ACC112 (cell line): Measurements from ENCODE around the gene CHST8.

ENCODE experiments used
- H2AFZ ChIP-seq: fragments of 200-600 bp; sonication (generic); one replicate; pipeline ENCODE4 v1.6.0; 2017; ENCODE audit warnings: antibody characterized with exemption, low read length; ENCODE audit not compliant: unreplicated experiment
- H3K27ac ChIP-seq: fragments of 200-600 bp; sonication (generic); 2 replicates; pipeline ENCODE4 v1.5.1; 2014; ENCODE audit warnings: low read depth, mild to moderate bottlenecking, antibody characterized with exemption, low read length, moderate library complexity
- H3K27me3 ChIP-seq: fragments of 200-600 bp; sonication (generic); 2 replicates; pipeline ENCODE4 v1.6.1; 2014; ENCODE audit warnings: mild to moderate bottlenecking, antibody characterized with exemption, low read length, moderate library complexity, mixed read lengths; ENCODE audit not compliant: insufficient read depth
- H3K36me3 ChIP-seq: fragments of 200-600 bp; sonication (generic); 2 replicates; pipeline ENCODE4 v1.6.1; 2016; ENCODE audit warnings: mild to moderate bottlenecking, antibody characterized with exemption, low read length, moderate library complexity, mixed read lengths; ENCODE audit not compliant: insufficient read depth
- H3K4me1 ChIP-seq: fragments of 200-600 bp; sonication (generic); one replicate; pipeline ENCODE4 v1.6.1; 2016; ENCODE audit warnings: low read length, mixed read lengths; ENCODE audit not compliant: insufficient read depth, unreplicated experiment, control insufficient read depth
- H3K4me3 ChIP-seq: fragments of 200-600 bp; sonication (generic); 2 replicates; pipeline ENCODE4 v1.5.1; 2014; ENCODE audit warnings: mild to moderate bottlenecking, low read depth, low read length
- H3K79me2 ChIP-seq: fragments of 200-600 bp; sonication (generic); one replicate; pipeline ENCODE4 v1.6.0; 2016; ENCODE audit warnings: low read length; ENCODE audit not compliant: control insufficient read depth, unreplicated experiment, insufficient read depth

The CHST8 gene

DNA sequence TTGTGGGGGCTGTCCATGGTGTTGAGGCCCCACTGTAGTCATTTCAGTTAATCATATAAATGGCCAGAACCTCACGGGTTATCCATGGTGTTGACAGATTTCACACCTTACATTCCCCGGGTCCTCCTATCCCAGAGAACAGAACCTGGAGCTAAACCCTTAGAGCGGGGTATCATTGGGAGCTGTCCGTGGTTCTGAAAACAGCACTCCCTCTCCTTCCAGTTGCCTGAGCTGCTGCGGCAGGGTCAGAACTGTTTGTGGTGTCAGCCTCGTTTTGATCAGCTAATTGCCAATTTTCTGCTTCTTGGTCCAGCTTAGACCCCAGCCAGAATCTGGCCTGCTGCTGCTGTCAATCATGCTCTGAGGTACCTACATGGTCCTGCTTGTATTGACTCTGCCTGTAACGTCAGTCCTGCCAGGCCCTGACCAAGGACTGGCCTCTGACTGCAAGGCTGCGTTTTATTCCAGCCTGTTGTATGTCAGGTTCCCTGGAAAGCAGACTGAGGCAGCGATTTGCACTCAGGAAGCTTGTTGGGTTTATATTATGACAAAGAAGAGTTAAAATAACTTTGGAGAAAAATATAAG, 119.2 kb downstream of the CHST8 start:
- H3K4me1 ChIP-seq = no peaks in the 10 kb centered on the region
- no peaks in the 10 kb centered on the region for H3K36me3 ChIP-seq
- H3K27ac ChIP-seq = no peak overlapping the region
- no peaks in the 10 kb centered on the region for H3K79me2 ChIP-seq
- H2AFZ ChIP-seq = no peak overlapping the region
- no peak overlapping the region for H3K4me3 ChIP-seq
- peaks cover 41% of the 10 kb centered on the region for H3K27me3 ChIP-seq

DNA sequence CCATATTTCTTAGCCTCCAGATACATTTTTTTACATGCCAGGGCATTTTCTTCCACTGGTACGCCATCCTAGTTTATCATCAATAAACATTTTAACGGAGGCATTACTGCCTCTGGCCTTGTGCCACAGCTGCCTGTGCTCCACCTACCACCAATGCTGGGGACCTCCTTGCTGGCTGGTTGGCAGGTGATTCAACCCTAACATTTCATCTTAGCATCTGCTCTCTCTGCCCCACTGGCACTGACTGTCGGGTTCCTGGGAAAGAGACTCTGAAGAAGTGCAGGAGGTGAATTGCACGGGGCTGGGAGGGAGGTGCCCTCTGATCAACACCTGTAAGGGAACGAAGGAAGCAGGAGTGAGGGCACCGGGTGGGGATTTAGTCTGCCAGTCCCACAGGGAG, 123.5 kb downstream of the CHST8 start:
- H3K4me3 ChIP-seq = no peak overlapping the region
- H3K36me3 ChIP-seq = no peaks in the 10 kb centered on the region
- no peaks in the 10 kb centered on the region for H3K4me1 ChIP-seq
- H3K27me3 ChIP-seq = peaks cover 23% of the 10 kb centered on the region; the same call in 1 of the 2 replicates
- H3K79me2 ChIP-seq = no peaks in the 10 kb centered on the region
- H2AFZ ChIP-seq = no peak overlapping the region
- H3K27ac ChIP-seq = no peak overlapping the region

DNA sequence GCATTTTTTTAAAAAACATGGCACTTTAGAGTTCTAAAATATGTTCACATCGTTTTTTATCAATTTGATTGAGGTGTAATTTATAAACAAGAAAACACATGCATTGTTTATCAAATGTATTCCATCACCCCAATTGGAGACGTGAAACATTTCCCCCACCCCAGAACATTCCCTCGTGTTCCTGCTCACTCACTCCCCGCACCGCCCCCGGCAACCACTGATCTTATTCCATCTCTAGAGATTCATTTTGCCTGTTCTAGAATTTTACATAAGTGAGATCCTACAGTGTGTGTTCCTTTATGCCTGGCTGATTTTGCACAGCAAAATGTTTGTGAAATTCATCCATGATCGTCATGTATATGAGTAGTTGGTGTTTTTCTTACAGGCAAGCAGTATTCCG, 124.4 kb downstream of the CHST8 start:
- Histone ChIP-seq H2AFZ (no peak overlapping the region), H3K27ac (no peak overlapping the region), H3K36me3 (no peaks in the 10 kb centered on the region), H3K4me1 (no peaks in the 10 kb centered on the region), H3K79me2 (no peaks in the 10 kb centered on the region), H3K4me3 (no peak overlapping the region), H3K27me3 (peaks cover 20% of the 10 kb centered on the region; the same call in 1 of the 2 replicates)

DNA sequence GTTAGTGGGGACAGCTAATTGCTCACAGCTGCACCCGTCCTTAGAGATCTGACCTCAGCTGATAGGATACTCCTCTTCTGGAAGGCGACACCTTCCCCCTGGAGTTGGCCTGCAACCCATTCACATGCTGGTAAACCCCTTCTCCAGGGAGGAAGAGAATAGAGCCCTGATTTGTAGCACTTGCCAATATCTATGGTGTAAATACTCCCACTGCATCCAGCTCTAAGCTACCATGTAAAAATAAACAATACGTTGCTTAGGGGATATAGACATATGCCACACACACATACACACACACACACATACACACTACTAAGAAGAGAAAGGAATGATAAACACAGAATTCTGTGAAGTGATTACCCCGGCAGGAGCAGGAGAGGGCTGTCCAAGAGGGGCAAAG, 125.5 kb downstream of the CHST8 start:
- Histone ChIP-seq H3K4me3 (no peak overlapping the region), H3K27ac (no peak overlapping the region), H2AFZ (no peak overlapping the region), H3K4me1 (no peaks in the 10 kb centered on the region), H3K36me3 (no peaks in the 10 kb centered on the region), H3K27me3 (peaks cover 20% of the 10 kb centered on the region; the same call in 1 of the 2 replicates), H3K79me2 (no peaks in the 10 kb centered on the region)

DNA sequence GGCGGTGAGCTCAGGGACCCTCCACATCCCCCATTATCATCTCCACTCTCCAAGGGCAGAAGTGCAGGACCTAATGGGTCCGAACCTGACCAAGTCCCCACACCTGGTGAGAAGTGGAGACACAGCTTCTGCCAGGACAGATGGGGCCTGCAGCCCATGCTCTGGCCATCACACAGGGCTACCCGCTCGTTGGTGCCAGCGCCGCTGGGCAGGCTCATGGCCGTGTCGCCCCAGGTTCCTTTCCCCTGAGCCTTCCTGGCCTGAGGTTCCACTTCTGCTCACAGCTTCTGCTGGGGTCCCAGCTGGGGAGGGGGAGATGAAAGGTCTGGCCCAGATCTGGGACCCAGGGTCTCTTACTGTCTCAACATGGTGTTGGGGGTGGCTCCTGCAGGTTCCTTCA, 126.5 kb downstream of the CHST8 start:
- H3K27me3 ChIP-seq = peaks cover 20% of the 10 kb centered on the region; the same call in 1 of the 2 replicates
- H3K36me3 ChIP-seq = no peaks in the 10 kb centered on the region
- no peak overlapping the region for H3K4me3 ChIP-seq
- no peak overlapping the region for H3K27ac ChIP-seq
- H2AFZ ChIP-seq = no peak overlapping the region
- H3K4me1 ChIP-seq = no peaks in the 10 kb centered on the region
- H3K79me2 ChIP-seq = no peaks in the 10 kb centered on the region

DNA sequence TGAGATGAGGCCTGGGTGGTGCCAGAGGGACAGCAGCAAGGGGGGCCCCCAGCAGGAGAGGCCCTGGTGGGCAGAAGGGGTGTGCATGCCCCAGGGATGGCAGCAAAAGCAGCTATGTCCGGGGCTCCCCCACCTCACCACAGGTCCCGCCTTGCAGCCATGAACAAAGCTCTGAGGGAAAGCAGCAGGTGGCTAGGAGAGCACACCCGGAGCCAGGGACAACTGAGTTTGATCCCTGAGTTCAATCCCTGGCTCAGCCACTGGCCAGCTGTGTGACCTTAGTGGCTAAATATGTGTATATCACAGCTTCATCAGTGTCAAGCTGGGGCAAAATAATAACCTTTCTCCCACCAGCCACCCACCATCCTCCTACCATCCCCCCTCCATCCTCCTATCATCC, 127.3 kb downstream of the CHST8 start:
- Histone ChIP-seq H3K27me3 (peaks cover 20% of the 10 kb centered on the region; the same call in 1 of the 2 replicates), H3K36me3 (no peaks in the 10 kb centered on the region), H3K4me3 (no peak overlapping the region), H3K4me1 (no peaks in the 10 kb centered on the region), H3K79me2 (no peaks in the 10 kb centered on the region), H3K27ac (no peak overlapping the region), H2AFZ (no peak overlapping the region)

DNA sequence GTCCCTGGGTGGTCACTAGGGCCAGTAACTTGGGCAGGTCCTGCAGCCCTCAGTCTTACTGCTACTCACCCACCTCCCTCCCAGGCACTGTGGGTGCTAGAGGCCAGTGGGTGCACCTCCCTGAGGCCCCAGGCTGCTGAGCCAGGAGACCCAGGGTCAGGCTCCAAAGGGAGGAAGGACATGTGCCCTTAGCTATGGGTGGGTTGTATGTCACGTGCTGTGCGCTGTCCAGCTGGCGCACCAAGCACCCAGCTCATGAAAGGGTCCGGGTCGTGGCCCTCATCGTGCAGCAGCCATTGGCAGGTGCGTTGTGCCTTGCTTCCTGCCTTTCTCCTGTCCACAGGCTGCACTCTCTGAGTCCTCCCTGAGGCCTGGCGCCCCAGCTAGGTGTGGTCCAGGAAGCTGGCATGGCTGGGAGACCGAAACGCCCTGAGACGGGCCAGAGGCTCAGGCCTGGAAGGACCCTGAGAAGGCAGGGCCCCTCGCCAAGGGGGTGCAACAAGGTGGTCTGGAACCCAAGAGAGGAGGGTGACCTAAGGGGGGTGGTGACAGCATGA, 127.9 kb downstream of the CHST8 start:
- H3K4me3 ChIP-seq = no peak overlapping the region
- H3K27ac ChIP-seq = no peak overlapping the region
- no peaks in the 10 kb centered on the region for H3K79me2 ChIP-seq
- no peak overlapping the region for H2AFZ ChIP-seq
- no peaks in the 10 kb centered on the region for H3K36me3 ChIP-seq
- no peaks in the 10 kb centered on the region for H3K4me1 ChIP-seq
- peaks cover 20% of the 10 kb centered on the region; the same call in 1 of the 2 replicates for H3K27me3 ChIP-seq

DNA sequence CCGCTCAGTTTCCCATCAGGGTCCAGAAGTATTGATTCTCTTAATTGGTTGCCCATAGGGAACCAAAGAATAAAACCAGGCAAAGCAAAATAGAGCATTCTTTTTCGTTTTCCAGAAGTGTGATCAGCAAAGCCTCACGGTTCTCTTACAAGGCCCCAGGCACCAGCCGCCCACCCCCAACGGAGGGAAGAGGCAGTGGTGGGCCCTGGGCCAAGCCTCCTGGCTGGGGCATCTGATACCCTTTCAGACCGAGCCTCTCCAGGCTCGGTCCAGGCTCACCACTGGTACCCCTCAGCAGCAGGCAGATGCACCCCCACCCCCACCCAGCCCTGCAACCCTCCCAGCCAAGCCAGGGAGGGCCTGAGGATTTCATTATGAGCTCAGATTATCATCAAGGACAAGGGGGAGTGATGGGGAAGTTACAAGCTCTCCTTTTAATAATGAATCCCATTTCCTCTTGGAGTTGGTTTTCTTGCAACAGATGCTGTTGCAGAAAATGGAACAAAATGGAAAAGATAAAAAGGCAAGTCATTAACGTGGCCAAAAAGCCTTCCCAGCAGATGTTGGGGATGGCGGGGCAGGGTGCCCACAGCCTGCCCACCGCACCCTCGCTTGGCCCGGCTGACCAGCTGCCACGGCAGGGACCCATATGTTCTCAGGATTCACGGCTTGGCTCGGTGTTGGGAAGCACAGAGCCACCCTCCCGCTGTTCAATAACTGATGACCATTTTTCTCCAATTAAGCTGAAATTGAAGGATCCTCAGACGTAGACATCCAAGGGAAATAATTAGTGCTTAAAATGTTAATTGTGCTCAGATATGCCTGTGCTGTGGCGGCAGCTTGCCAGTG, 129.1 kb downstream of the CHST8 start:
- H3K4me1 ChIP-seq = no peaks in the 10 kb centered on the region
- peaks cover 27% of the 10 kb centered on the region for H3K27me3 ChIP-seq

DNA sequence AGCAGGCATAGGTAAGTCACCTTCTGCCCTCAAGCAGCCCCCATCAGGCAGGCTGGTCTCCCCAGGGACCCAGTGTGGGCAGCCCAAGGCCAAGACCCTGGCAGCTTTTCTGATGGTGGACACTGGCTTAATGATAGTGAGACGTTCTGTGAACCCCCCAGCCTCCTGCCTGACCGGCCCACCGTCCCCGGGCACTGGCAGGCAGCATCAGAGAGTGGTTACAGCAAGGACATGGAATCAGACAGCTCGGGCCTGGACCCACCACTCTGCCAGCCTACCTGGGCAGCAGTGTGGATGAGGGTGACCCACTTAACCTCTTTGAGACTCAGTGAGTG, 129.7 kb downstream of the CHST8 start:
- Histone ChIP-seq H3K79me2 (no peaks in the 10 kb centered on the region), H3K4me3 (no peak overlapping the region), H3K27ac (no peak overlapping the region), H3K36me3 (no peaks in the 10 kb centered on the region), H2AFZ (no peak overlapping the region), H3K27me3 (peaks cover 27% of the 10 kb centered on the region), H3K4me1 (no peaks in the 10 kb centered on the region)

More for the DNA sequence above, 129.1 kb downstream of the CHST8 start:
- Histone ChIP-seq H3K79me2 (no peaks in the 10 kb centered on the region), H2AFZ (no peak overlapping the region), H3K27ac (no peak overlapping the region), H3K4me3 (no peak overlapping the region), H3K36me3 (no peaks in the 10 kb centered on the region)

DNA sequence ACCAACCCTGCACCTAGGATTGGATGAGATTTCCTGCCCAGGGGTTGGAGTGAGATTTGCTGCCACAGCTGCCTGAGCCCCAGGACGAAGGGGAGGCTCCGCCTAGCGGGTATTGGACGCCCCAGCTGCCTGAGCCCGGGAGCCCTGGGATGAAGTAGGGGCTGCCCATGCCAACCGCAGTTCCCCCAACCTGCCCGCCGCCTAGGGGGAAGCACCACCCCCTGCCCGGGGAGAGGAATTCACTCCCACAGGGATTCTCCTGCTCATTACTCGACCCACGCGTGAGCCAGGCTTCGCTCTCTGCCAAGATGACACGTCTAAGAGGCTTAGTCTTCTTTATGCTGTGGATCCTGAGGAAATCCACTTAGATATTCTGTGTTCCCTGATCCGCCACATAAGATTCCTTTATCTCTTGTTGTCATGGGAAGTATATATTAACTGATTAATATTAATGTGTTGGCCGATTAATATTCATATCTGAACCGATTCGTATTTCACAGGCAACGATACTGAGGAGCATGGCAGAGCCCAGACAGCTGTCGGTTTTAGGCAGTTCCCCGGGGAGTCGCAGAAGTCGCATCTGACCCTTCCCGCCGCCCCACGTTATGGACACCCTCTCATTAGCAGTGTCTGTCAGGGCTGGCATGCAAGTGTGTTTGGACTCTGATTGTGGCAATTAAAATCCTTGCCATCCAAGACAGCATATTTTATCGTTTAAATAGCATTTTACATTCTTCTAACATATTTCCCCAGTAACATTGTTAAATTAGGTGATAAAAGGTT, 130.5 kb downstream of the CHST8 start:
- Histone ChIP-seq H3K27ac (no peak overlapping the region), H3K4me1 (no peaks in the 10 kb centered on the region), H3K27me3 (peaks cover 24% of the 10 kb centered on the region), H3K36me3 (no peaks in the 10 kb centered on the region), H3K79me2 (no peaks in the 10 kb centered on the region), H2AFZ (no peak overlapping the region), H3K4me3 (no peak overlapping the region)
